NCI-H69 (cell line): ENCODE measurements around the gene TES.
"Not testable (repeated sequence)": the region's sequence is repeated elsewhere in the genome, so short reads cannot be mapped to it uniquely, and the experiment has no call there.

ENCODE experiments used
- DNase-seq: peaks from one replicate; lab custom pipeline; 2025; lab: John Stamatoyannopoulos, UW

Gene TES

GRCh38 chr7:116223588-116223987 is 13.2 kb downstream of the TES start:
- DNase-seq, result no peak

GRCh38 chr7:116224492-116225098 is 14.3 kb downstream of the TES start:
- DNase-seq, result no peak

- DNase-seq, result no peak
Observed at GRCh38 chr7:116225860-116226259, 15.5 kb downstream of the TES start.

- DNase-seq, result no peak
Observed at GRCh38 chr7:116226664-116227063, 16.3 kb downstream of the TES start.

- no peak for DNase-seq
Observed at GRCh38 chr7:116227678-116228239, 17.4 kb downstream of the TES start.

GRCh38 chr7:116228241-116228640 is 17.9 kb downstream of the TES start:
- no peak for DNase-seq

- no peak for DNase-seq
Observed at GRCh38 chr7:116229366-116229765, 19.0 kb downstream of the TES start.

- DNase-seq, result no peak
Observed at GRCh38 chr7:116230191-116231005, 20.1 kb downstream of the TES start.

GRCh38 chr7:116231543-116231942 is 21.2 kb downstream of the TES start:
- no peak for DNase-seq

GRCh38 chr7:116231949-116232348 is 21.6 kb downstream of the TES start:
- DNase-seq, result no peak

GRCh38 chr7:116232350-116232749 is 22.0 kb downstream of the TES start:
- no peak for DNase-seq

- DNase-seq, result peak; percentile 20
Observed at GRCh38 chr7:116232920-116233319, 22.6 kb downstream of the TES start.

- DNase-seq, result no peak
Observed at GRCh38 chr7:116234517-116235200, 24.3 kb downstream of the TES start.

GRCh38 chr7:116235380-116235779 is 25.0 kb downstream of the TES start:
- no peak for DNase-seq

- DNase-seq, result peak; percentile 61
Observed at GRCh38 chr7:116236020-116236630, 25.8 kb downstream of the TES start.

- DNase-seq, result no peak
Observed at GRCh38 chr7:116239020-116239419, 28.7 kb downstream of the TES start.

- no peak for DNase-seq
Observed at GRCh38 chr7:116239434-116239833, 29.1 kb downstream of the TES start.

GRCh38 chr7:116240024-116240668 is 29.8 kb downstream of the TES start:
- DNase-seq, result peak; percentile 11

GRCh38 chr7:116241291-116241690 is 31.0 kb downstream of the TES start:
- no peak for DNase-seq

GRCh38 chr7:116242178-116242577 is 31.8 kb downstream of the TES start:
- no peak for DNase-seq

GRCh38 chr7:116242759-116243158 is 32.4 kb downstream of the TES start:
- no peak for DNase-seq

- DNase-seq, result not testable (repeated sequence)
Observed at GRCh38 chr7:116244803-116245202, 34.5 kb downstream of the TES start.
